GM21423 (cell line): Measurements from ENCODE around the gene MTFMT.
"Not testable (repeated sequence)": the region's sequence is repeated elsewhere in the genome, so short reads cannot be mapped to it uniquely, and the experiment has no call there.

ENCODE experiments used
- ATAC-seq: cut with Tn5 transposase; IDR thresholded peaks from one replicate; pipeline ENCODE4 v1.9.1; 2021; ENCODE audit warnings: mild to moderate bottlenecking, moderate library complexity; ENCODE audit not compliant: unreplicated experiment

MTFMT gene

DNA sequence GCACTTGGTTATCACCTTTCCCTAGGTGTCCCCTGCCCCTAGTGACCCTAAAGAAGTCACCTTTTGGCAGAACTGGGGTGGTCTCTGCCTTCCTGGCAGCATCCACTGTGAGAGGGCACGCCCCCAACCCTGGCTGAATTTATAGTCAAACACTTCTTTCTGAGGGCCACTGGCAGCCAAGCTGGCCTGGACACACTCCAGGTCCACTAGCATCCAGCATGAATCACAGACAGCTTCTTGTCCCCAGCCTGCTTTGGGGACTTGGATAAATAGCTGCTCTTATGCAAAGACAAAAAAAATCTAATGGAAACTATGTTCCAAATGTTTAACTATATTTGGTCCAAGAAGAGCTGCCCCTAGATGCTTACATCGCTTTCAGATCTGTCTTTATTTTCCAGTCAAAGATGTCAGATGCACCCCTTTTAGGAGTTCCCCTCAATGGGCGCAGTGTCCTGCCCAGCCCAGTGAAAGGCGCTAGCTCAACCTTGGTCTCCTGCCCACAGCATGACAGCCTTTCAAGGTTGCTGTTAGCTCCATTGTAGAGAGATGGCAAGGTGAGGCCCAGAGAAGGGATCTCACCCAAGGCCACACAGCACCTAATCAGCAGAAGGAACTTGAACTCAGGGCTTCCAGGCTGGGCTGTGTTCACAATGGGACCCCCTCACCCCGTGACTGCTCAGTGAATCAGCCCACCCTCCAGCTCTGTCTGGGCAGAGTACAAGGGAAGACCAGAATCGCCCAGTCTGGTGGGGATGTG is 31.4 kb upstream of the MTFMT start:
- no peak for ATAC-seq

DNA sequence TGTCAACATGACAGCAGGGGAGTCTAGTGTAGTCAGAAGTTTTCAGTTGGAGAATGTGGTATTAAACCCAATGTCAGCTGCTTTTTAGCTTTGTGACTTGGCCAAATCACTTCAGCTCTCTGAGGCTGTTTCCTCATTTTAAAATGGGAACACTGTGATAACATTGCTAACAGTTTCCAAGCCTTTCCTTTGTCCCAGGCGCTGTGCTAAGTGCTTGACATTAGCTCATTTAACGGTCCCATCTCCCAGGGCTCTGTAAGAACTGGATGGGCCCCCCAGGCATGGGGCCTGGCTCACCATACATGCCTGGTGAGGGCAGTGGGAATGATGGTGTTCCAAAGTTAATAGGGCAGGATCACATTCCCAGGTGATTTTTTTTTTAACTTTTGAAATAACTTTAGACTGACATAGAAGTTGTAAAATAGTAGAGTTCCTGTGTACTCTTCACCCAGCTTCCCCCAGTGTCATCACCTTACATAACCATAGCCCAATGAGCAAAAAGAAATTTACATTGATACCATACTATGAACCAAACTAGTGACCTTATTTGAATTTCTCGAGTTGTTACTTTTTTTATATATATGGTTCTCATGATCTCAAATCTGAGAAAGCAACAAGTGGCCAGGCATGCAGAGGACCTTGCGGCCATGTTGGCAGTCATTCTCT is 30.6 kb upstream of the MTFMT start:
- no peak for ATAC-seq

GRCh38 chr15:65059369-65059750 is 29.9 kb upstream of the MTFMT start:
- ATAC-seq = no peak

GRCh38 chr15:65058394-65059368 is 29.2 kb upstream of the MTFMT start:
- ATAC-seq = no peak

- ATAC-seq = no peak
Measured at GRCh38 chr15:65057549-65057940, 28.1 kb upstream of the MTFMT start.

GRCh38 chr15:65056868-65057548 is 27.6 kb upstream of the MTFMT start:
- no peak for ATAC-seq

GRCh38 chr15:65056106-65056505 is 26.7 kb upstream of the MTFMT start:
- no peak for ATAC-seq

DNA sequence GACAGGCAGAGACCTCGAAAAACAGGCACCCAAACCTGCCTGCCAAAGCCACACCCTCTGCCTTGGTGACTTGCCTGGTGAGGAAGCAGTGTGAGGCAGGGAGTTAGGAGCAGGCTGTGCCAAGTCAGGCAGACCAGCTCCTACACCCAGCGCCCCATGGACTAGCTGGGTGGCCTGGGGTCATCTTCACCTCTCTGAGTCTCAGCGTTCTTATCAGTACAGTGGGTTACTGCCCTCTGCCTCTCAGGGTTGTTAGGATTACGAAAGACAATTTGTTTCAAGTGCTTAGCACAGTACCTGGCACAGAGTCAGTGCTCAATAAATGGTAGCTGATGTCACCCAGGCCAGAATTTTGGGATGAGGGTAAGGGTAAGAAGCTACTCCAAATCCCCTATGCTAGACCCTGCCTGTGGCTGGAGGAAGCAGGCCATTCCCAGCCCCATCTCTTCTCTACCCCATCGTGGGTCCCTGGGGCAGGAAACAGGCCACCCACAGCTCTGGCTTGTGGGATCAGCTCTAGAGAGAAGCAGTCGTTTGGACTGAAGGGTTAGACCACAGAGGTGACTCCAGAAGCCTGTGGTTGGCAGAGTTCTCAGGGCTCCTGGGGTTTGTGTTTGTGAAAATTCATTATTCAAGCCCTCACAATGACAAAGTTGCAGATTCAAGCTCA is 25.9 kb upstream of the MTFMT start:
- no peak for ATAC-seq

GRCh38 chr15:65054333-65055200 is 25.1 kb upstream of the MTFMT start:
- ATAC-seq = no peak

DNA sequence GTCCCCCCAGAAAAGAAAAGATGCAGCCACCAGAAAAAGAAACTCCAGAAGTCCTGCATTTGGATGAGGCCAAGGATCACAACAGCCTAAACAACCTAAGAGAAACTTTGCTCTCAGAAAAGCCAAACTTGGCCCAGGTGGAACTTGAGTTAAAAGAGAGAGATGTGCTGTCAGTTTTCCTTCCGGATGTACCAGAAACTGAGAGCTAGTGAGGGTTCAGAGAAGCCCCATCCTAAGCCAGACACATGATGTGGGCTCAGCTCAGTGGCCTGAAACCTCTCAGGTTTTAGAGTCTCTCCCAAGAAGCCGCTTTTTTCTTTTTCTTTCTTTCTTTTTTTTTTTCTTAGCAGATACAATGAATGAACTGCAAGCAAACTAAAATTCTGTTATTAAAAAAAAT is 23.5 kb upstream of the MTFMT start:
- ATAC-seq = no peak

- no peak for ATAC-seq
Measured at GRCh38 chr15:65051266-65051665, 21.8 kb upstream of the MTFMT start.

DNA sequence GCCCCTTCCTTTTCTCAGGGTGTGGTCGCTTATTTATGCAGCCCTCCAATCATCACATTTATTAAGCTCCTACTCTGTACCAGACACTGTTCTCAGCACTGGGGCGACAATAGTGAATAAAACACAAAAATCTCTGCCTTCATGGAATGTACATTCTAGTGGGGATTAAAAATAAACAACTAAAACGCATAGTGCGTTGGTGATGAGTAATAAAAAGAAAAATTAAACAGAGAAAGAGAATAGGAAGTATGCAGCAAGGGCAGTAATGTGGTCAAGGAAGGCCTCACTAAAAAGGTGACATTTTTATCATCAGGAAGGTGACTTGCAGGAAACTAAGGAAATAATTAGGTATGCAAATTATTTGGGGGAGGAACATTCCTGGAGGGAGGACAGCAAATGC is 20.8 kb upstream of the MTFMT start:
- ATAC-seq = no peak

GRCh38 chr15:65049418-65049840 is 20.0 kb upstream of the MTFMT start:
- ATAC-seq = peak; percentile 81

DNA sequence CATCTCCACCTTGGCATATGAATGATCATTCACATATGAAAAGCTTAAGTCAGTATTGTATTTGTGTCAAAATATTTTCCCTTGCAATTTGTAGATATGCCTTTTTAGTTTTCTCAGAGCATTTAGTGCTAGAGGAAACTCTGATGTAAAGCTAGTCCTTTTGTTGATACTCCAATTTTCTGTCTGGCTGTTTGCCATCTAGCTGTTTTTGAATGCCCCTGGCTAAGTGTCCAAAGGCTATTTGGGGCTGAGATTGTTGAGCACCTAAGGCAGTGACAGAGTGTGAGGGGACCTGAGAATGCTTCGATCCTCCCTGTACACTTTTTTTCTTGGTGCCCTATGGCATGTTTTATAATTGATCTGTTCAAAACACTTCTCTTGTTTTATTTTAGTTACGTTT is 18.8 kb upstream of the MTFMT start:
- no peak for ATAC-seq

DNA sequence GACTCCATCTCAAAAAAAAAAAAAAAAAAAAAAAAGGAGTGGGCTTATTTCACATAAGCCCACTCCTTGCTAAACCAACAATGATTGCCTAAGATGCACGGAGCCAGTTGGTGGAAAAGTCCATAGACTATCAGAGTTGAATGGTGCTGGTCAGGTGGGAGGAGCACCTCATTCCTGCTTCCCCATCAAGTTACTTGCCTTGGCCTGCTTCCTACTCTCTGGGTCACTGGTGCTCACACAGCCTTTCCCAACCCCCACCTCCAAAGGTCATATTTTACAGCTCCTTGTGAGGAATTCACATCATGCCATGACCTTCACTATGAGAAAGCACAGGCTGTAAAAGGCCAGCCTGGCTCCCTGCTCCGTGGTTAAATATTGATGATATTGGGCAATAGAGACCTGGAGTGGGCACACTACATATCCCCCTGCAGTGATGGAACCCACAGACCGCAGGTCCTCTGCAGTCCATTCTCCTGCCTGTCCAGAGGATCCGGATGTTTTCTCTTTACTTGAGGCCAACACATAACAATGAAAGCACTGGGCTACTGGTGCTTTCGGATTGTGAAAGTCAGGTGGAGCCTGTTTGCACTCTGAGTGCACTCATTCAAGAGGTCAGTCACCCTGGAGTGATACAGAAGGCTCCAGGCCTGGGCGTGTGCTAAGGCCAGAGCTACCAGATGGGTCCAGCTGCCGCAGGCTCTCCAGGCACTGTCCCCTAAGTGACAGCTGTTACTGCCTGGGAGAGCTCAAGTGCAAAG is 15.5 kb upstream of the MTFMT start, which contains the start of gene SLC51B:
TSS of gene SLC51B (plus strand) at position 664 of the 758 bp plus-strand sequence. CDS start 4,618 bp downstream, outside the sequence.
- no peak for ATAC-seq

DNA sequence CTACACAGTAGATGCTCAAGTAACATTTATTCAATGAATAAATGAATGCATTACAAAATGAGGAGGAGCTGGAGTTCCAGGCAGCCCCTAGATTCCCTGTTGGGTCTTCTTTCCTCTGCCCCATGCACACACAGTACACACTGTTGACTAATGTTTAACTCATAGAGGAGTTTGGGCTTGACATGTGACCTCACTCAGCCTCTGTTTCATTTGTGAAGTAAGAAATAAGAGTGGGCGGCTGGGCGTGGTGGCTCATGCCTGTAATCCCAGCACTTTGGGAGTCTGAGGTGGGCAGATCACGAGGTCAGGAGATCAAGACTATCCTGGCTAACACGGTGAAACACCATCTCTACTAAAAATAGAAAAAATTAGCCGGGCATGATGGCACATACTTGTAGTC is 14.8 kb upstream of the MTFMT start:
- not testable (repeated sequence) for ATAC-seq

DNA sequence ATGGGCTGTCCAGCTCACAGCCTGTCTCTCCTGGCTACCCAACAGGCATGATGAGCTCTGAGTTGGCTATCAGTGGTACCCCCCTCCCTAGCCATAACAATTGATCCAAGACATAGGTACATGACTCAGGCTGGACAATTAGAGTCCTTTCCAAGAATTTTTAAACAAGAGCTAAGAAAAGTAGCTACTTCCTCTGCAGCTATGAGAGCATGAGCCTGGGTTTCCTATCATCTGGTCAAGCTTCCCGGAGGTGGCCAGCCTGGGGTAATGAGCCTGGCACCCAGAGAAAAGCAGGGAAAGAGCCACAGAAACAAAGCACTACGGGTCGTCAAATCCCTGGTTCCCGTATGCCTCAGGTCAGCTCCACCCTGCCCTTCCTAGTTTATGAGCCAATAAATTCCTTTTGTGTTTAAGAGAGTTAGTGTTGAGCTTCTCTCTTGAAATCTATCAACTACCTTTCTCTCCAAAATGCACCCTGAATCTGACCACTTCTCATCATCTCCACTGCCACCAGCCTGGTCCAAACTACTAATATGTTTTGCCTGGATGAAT is 13.4 kb upstream of the MTFMT start:
- ATAC-seq = no peak

GRCh38 chr15:65041787-65042186 is 12.3 kb upstream of the MTFMT start:
- no peak for ATAC-seq
